Neural cell (in vitro differentiated cells): ENCODE data around the gene SH3BGR. TPM values are rescaled to one million over a fixed set of nuclear protein-coding genes. Genes with fewer than 3 reads are reported as not detected.

Source experiments
- H2AFZ ChIP-seq: fragments of 200-600, 300-800 bp; sonication (generic), shearing (Covaris generic); 2 replicates; pipeline ENCODE4 v1.6.0; 2014; ENCODE audit warnings: low read depth, mild to moderate bottlenecking, antibody characterized with exemption, low read length, moderate library complexity
- H3F3A ChIP-seq: fragments of 200-600 bp; shearing (Covaris generic); 2 replicates; pipeline ENCODE4 v1.6.1; 2016; ENCODE audit warnings: mild to moderate bottlenecking, moderate library complexity, mixed read lengths, antibody characterized with exemption, low read length; ENCODE audit not compliant: insufficient read depth, poor library complexity, severe bottlenecking
- H3K27ac ChIP-seq: fragments of 200-600, 300-800 bp; sonication (generic), shearing (Covaris generic); 2 replicates; pipeline ENCODE4 v1.5.1; 2014; ENCODE audit warnings: mild to moderate bottlenecking, low read length, moderate library complexity
- H3K27me3 ChIP-seq: fragments of 300-800, 200-600 bp; sonication (generic), shearing (Covaris generic); 2 replicates; pipeline ENCODE4 v1.6.0; 2014; ENCODE audit warnings: mild to moderate bottlenecking, low read depth, low read length, moderate library complexity; ENCODE audit not compliant: insufficient read depth
- H3K36me3 ChIP-seq: fragments of 300-800, 200-600 bp; sonication (generic), shearing (Covaris generic); 2 replicates; pipeline ENCODE4 v1.5.1; 2014; ENCODE audit warnings: mild to moderate bottlenecking, antibody characterized with exemption, low read length, moderate library complexity; ENCODE audit not compliant: insufficient read depth
- H3K4me2 ChIP-seq: fragments of 300-800, 200-600 bp; sonication (generic), shearing (Covaris generic); 2 replicates; pipeline ENCODE4 v1.6.0; 2014; ENCODE audit warnings: mild to moderate bottlenecking, low read length
- H3K4me3 ChIP-seq: fragments of 300-800, 200-600 bp; sonication (generic), shearing (Covaris generic); 2 replicates; pipeline ENCODE4 v1.5.1; 2014; ENCODE audit warnings: mild to moderate bottlenecking, low read length, moderate library complexity
- H3K79me2 ChIP-seq: fragments of 200-600 bp; shearing (Covaris generic); replicated peaks from 2 replicates; pipeline ENCODE4 v1.6.0; 2014; ENCODE audit warnings: mild to moderate bottlenecking, low read length, moderate library complexity; ENCODE audit not compliant: insufficient read depth
- H3K9ac ChIP-seq: fragments of 300-800, 200-600 bp; sonication (generic), shearing (Covaris generic); 2 replicates; pipeline ENCODE4 v1.6.1; 2016; ENCODE audit warnings: mild to moderate bottlenecking, low read length, mixed read lengths
- H3K9me2 ChIP-seq: fragments of 200-600 bp; shearing (Covaris generic); 2 replicates; pipeline ENCODE4 v1.6.1; 2016; ENCODE audit warnings: mild to moderate bottlenecking, low read length, mixed read lengths; ENCODE audit not compliant: insufficient read depth
- H3K9me3 ChIP-seq: fragments of 200-600, 300-800 bp; sonication (generic), shearing (Covaris generic); 2 replicates; pipeline ENCODE4 v1.6.1; 2016; ENCODE audit warnings: mild to moderate bottlenecking, mixed run types, low read length, moderate library complexity, mixed read lengths
- H4K20me1 ChIP-seq: fragments of 200-600 bp; shearing (Covaris generic); 2 replicates; pipeline ENCODE4 v1.6.1; 2016; ENCODE audit warnings: mild to moderate bottlenecking, mixed run types; ENCODE audit not compliant: insufficient read depth
- EP300 ChIP-seq: fragments of 450-650 bp; conservative IDR thresholded peaks from 2 replicates; pipeline ENCODE4 v1.6.1; 2014; ENCODE audit warnings: antibody characterized with exemption, mild to moderate bottlenecking, moderate library complexity; ENCODE audit not compliant: poor library complexity, severe bottlenecking
- EZH2 ChIP-seq: fragments of 200-600, 300-800 bp; shearing (Covaris generic), sonication (generic); IDR thresholded peaks from 2 replicates; pipeline ENCODE4 v1.6.1; 2014; ENCODE audit warnings: antibody characterized with exemption, low read length, borderline replicate concordance, mild to moderate bottlenecking; ENCODE audit not compliant: insufficient read depth, poor library complexity, severe bottlenecking
- MXI1 ChIP-seq: fragments of 450-650 bp; conservative IDR thresholded peaks from 2 replicates; pipeline ENCODE4 v1.6.1; 2014; ENCODE audit warnings: antibody characterized with exemption, mild to moderate bottlenecking; ENCODE audit not compliant: poor library complexity, severe bottlenecking
- POLR2AphosphoS5 ChIP-seq: IDR thresholded peaks from 2 replicates; pipeline ENCODE4 v1.6.1; 2012
- RAD21 ChIP-seq: fragments of 450-650 bp; conservative IDR thresholded peaks from 2 replicates; pipeline ENCODE4 v1.6.1; 2014; ENCODE audit warnings: antibody characterized with exemption, mild to moderate bottlenecking, moderate library complexity
- SMC3 ChIP-seq: fragments of 450-650 bp; conservative IDR thresholded peaks from 2 replicates; pipeline ENCODE4 v1.6.1; 2014; ENCODE audit warnings: antibody characterized with exemption, mild to moderate bottlenecking, moderate library complexity; ENCODE audit not compliant: poor library complexity
- TAF1 ChIP-seq: IDR thresholded peaks from 2 replicates; pipeline ENCODE4 v1.6.1; 2012; ENCODE audit warnings: low read depth
- polyA plus RNA-seq: library from polyadenylated mRNA; depleted of rRNA; stranded (reverse); fragments of >200 nt; gene quantifications from 2 replicates; pipeline ENCODE4 v1.2.3, GENCODE V29; 2014
- TF ChIP-seq, protein P1 (sequence below): fragments of 450-650 bp; IDR thresholded peaks from 2 replicates; pipeline ENCODE4 v1.5.1; 2014; ENCODE audit warnings: antibody characterized with exemption, mild to moderate bottlenecking, moderate library complexity; ENCODE audit not compliant: poor library complexity, severe bottlenecking
- TF ChIP-seq, protein P2 (sequence below): IDR thresholded peaks from 2 replicates; pipeline ENCODE4 v1.6.1; 2012; ENCODE audit warnings: borderline replicate concordance

SH3BGR gene
- polyA plus RNA-seq, 1 donor from 2014 or later, result 13.8 TPM

DNA sequence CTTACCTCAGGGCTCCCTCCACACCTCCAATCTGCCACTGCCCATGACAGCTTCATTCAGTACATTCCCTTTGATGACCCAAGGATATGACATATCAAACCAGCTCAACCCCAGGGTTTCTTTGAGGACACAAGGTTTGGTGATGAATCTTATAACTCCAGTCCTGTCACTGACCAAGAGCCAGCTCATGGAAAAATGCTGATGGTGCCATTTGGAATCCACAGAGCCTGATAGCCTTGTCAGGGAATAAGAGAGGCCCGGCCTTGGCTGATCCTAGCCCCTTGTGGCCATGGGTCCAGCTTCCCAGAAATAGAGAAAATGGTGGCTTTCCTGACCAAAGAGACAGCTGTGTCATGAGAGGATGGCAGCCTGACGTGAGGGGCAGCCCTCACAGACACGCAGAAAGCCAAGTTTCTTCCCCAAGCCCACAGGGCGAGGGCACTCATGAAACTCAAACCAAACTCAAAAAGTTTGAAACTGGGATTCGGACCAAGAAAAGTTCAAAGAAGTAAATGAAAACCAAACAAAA, 75.4 kb downstream of the SH3BGR start:
- no peaks in the 10 kb centered on the region for H3K9me3 ChIP-seq
- H2AFZ ChIP-seq, result no peak overlapping the region
- TF ChIP-seq, protein P1, sequence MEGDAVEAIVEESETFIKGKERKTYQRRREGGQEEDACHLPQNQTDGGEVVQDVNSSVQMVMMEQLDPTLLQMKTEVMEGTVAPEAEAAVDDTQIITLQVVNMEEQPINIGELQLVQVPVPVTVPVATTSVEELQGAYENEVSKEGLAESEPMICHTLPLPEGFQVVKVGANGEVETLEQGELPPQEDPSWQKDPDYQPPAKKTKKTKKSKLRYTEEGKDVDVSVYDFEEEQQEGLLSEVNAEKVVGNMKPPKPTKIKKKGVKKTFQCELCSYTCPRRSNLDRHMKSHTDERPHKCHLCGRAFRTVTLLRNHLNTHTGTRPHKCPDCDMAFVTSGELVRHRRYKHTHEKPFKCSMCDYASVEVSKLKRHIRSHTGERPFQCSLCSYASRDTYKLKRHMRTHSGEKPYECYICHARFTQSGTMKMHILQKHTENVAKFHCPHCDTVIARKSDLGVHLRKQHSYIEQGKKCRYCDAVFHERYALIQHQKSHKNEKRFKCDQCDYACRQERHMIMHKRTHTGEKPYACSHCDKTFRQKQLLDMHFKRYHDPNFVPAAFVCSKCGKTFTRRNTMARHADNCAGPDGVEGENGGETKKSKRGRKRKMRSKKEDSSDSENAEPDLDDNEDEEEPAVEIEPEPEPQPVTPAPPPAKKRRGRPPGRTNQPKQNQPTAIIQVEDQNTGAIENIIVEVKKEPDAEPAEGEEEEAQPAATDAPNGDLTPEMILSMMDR, result no peak

DNA sequence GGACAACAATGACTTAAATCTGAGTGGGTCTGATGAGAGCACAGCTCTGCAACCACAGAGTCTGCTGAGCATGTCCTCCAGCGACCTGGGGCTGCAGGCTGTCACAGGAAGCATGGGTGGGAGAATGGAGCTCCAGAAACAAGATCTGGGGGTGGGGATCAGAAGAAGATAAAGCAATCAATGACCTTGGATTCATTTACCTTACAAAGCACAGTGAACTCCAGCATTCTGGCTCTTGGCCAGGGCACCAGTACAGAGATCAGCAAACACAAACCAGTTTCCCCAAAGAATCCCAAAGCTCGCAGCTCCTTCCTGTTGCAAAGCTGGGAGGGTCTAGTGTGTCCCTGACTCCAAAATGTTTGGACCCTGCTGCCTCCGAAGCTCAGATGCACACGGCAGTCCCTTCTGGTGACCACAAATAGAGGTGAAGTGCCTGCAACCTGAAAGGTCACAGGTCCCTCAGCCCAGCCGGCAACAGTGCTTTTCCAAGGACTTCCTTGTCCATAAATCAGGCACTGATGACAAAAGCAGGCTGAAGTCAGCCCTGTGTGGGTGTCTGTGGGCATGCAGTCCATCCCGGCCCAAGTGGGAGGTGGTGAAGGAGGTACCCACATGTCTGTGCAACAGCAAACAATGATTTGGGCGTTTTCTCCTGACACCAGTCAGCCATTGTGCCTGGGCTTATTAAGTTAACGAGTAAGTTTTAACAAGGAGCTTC, 76.1 kb downstream of the SH3BGR start:
- H3K9me3 ChIP-seq, result no peaks in the 10 kb centered on the region
- H3K36me3 ChIP-seq, result no peaks in the 10 kb centered on the region
- no peaks in the 10 kb centered on the region for H3K79me2 ChIP-seq
- no peaks in the 10 kb centered on the region for H4K20me1 ChIP-seq
- H3K4me2 ChIP-seq, result no peak overlapping the region
- H3K27me3 ChIP-seq, result no peaks in the 10 kb centered on the region
- no peaks in the 10 kb centered on the region for H3K9me2 ChIP-seq
- no peak overlapping the region for H3K27ac ChIP-seq
- TF ChIP-seq SMC3 (no peak), TAF1 (no peak), RAD21 (no peak), POLR2AphosphoS5 (no peak), EZH2 (no peak), EP300 (no peak), MXI1 (no peak)
- TF ChIP-seq, protein P2, sequence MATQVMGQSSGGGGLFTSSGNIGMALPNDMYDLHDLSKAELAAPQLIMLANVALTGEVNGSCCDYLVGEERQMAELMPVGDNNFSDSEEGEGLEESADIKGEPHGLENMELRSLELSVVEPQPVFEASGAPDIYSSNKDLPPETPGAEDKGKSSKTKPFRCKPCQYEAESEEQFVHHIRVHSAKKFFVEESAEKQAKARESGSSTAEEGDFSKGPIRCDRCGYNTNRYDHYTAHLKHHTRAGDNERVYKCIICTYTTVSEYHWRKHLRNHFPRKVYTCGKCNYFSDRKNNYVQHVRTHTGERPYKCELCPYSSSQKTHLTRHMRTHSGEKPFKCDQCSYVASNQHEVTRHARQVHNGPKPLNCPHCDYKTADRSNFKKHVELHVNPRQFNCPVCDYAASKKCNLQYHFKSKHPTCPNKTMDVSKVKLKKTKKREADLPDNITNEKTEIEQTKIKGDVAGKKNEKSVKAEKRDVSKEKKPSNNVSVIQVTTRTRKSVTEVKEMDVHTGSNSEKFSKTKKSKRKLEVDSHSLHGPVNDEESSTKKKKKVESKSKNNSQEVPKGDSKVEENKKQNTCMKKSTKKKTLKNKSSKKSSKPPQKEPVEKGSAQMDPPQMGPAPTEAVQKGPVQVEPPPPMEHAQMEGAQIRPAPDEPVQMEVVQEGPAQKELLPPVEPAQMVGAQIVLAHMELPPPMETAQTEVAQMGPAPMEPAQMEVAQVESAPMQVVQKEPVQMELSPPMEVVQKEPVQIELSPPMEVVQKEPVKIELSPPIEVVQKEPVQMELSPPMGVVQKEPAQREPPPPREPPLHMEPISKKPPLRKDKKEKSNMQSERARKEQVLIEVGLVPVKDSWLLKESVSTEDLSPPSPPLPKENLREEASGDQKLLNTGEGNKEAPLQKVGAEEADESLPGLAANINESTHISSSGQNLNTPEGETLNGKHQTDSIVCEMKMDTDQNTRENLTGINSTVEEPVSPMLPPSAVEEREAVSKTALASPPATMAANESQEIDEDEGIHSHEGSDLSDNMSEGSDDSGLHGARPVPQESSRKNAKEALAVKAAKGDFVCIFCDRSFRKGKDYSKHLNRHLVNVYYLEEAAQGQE, result no peak
- TF ChIP-seq, protein P1, result no peak
- no peak overlapping the region for H3K4me3 ChIP-seq
- H2AFZ ChIP-seq, result no peak overlapping the region
- no peak overlapping the region for H3K9ac ChIP-seq
- H3F3A ChIP-seq, result no peaks in the 10 kb centered on the region

More for the DNA sequence above, 75.4 kb downstream of the SH3BGR start:
- H3K27ac ChIP-seq, result no peak overlapping the region
- H4K20me1 ChIP-seq, result no peaks in the 10 kb centered on the region
- no peak overlapping the region for H3K4me2 ChIP-seq
- no peak overlapping the region for H3K9ac ChIP-seq
- no peaks in the 10 kb centered on the region for H3K27me3 ChIP-seq
- no peaks in the 10 kb centered on the region for H3K79me2 ChIP-seq
- H3F3A ChIP-seq, result no peaks in the 10 kb centered on the region
- no peaks in the 10 kb centered on the region for H3K9me2 ChIP-seq
- no peak overlapping the region for H3K4me3 ChIP-seq
- H3K36me3 ChIP-seq, result no peaks in the 10 kb centered on the region
